ENCODE measurements around the gene KDM6A. TPM values are rescaled to one million over a fixed set of nuclear protein-coding genes. Genes with fewer than 3 reads are reported as not detected.
A peak's percentile ranks its signal among the peaks of the same experiment; 100 is the strongest.
"Not testable (repeated sequence)": the region's sequence is repeated elsewhere in the genome, so short reads cannot be mapped to it uniquely, and the experiment has no call there.

Gene KDM6A
- total RNA-seq, 1 experiment from 2014 or later = 32.7 TPM

GRCh38 chrX:44978976-44979375 is 106.0 kb downstream of the KDM6A start:
- Histone ChIP-seq H3K36me3 (replicated peaks; ENCODE audit: control insufficient read depth, insufficient read depth, low read length) (no peaks in the 10 kb centered on the region; the same call in 1 of the 2 replicates), H3K4me3 (ENCODE audit: insufficient read depth, low read depth, low read length) (no peak overlapping the region), H3K27me3 (ENCODE audit: control insufficient read depth, insufficient read depth, low read length) (no peaks in the 10 kb centered on the region)
- no peak for DNase-seq

GRCh38 chrX:44980403-44980802 is 107.4 kb downstream of the KDM6A start:
- H3K4me3 ChIP-seq (ENCODE audit: insufficient read depth, low read depth, low read length) = no peak overlapping the region
- H3K36me3 ChIP-seq (replicated peaks; ENCODE audit: control insufficient read depth, insufficient read depth, low read length) = no peaks in the 10 kb centered on the region; the same call in 1 of the 2 replicates
- H3K27me3 ChIP-seq (ENCODE audit: control insufficient read depth, insufficient read depth, low read length) = no peaks in the 10 kb centered on the region
- no peak for DNase-seq

- no peak for DNase-seq
- Histone ChIP-seq H3K36me3 (replicated peaks; ENCODE audit: control insufficient read depth, insufficient read depth, low read length) (no peaks in the 10 kb centered on the region; the same call in 1 of the 2 replicates), H3K27me3 (ENCODE audit: control insufficient read depth, insufficient read depth, low read length) (no peaks in the 10 kb centered on the region)
Observed at GRCh38 chrX:44980883-44981282, 107.9 kb downstream of the KDM6A start.

GRCh38 chrX:44989995-44990770 is 117.2 kb downstream of the KDM6A start:
- no peak for DNase-seq
- Histone ChIP-seq H3K27me3 (ENCODE audit: control insufficient read depth, insufficient read depth, low read length) (no peaks in the 10 kb centered on the region), H3K36me3 (replicated peaks; ENCODE audit: control insufficient read depth, insufficient read depth, low read length) (no peaks in the 10 kb centered on the region; the same call in 1 of the 2 replicates), H3K4me3 (ENCODE audit: insufficient read depth, low read depth, low read length) (no peak overlapping the region)

More at GRCh38 chrX:44980883-44981282, 107.9 kb downstream of the KDM6A start:
- no peak overlapping the region for H3K4me3 ChIP-seq (ENCODE audit: insufficient read depth, low read depth, low read length)

GRCh38 chrX:44992775-44993174 is 119.8 kb downstream of the KDM6A start:
- Histone ChIP-seq H3K36me3 (replicated peaks; ENCODE audit: control insufficient read depth, insufficient read depth, low read length) (no peaks in the 10 kb centered on the region; the same call in 1 of the 2 replicates), H3K4me3 (ENCODE audit: insufficient read depth, low read depth, low read length) (no peak overlapping the region), H3K27me3 (ENCODE audit: control insufficient read depth, insufficient read depth, low read length) (no peaks in the 10 kb centered on the region)
- DNase-seq = no peak

GRCh38 chrX:44996277-44996676 is 123.3 kb downstream of the KDM6A start:
- no peaks in the 10 kb centered on the region for H3K36me3 ChIP-seq (replicated peaks; ENCODE audit: control insufficient read depth, insufficient read depth, low read length)
- DNase-seq = no peak
- H3K4me3 ChIP-seq (ENCODE audit: insufficient read depth, low read depth, low read length) = no peak overlapping the region
- H3K27me3 ChIP-seq (ENCODE audit: control insufficient read depth, insufficient read depth, low read length) = no peaks in the 10 kb centered on the region

GRCh38 chrX:44997282-44997812 is 124.4 kb downstream of the KDM6A start:
- no peaks in the 10 kb centered on the region for H3K36me3 ChIP-seq (replicated peaks; ENCODE audit: control insufficient read depth, insufficient read depth, low read length)
- H3K27me3 ChIP-seq (ENCODE audit: control insufficient read depth, insufficient read depth, low read length) = no peaks in the 10 kb centered on the region
- DNase-seq = no peak
- no peak overlapping the region for H3K4me3 ChIP-seq (ENCODE audit: insufficient read depth, low read depth, low read length)

GRCh38 chrX:44997888-44998287 is 124.9 kb downstream of the KDM6A start:
- no peaks in the 10 kb centered on the region for H3K27me3 ChIP-seq (ENCODE audit: control insufficient read depth, insufficient read depth, low read length)
- H3K36me3 ChIP-seq (replicated peaks; ENCODE audit: control insufficient read depth, insufficient read depth, low read length) = no peaks in the 10 kb centered on the region
- no peak overlapping the region for H3K4me3 ChIP-seq (ENCODE audit: insufficient read depth, low read depth, low read length)
- no peak for DNase-seq

- H3K36me3 ChIP-seq (replicated peaks; ENCODE audit: control insufficient read depth, insufficient read depth, low read length); DNase-seq; H3K4me3 ChIP-seq (ENCODE audit: insufficient read depth, low read depth, low read length); H3K27me3 ChIP-seq (ENCODE audit: control insufficient read depth, insufficient read depth, low read length): not testable (repeated sequence)
Observed at GRCh38 chrX:44999237-44999636, 126.2 kb downstream of the KDM6A start.

GRCh38 chrX:44999872-45000271 is 126.9 kb downstream of the KDM6A start:
- not testable (repeated sequence) for H3K27me3 ChIP-seq (ENCODE audit: control insufficient read depth, insufficient read depth, low read length); H3K4me3 ChIP-seq (ENCODE audit: insufficient read depth, low read depth, low read length); DNase-seq; H3K36me3 ChIP-seq (replicated peaks; ENCODE audit: control insufficient read depth, insufficient read depth, low read length)

GRCh38 chrX:45001048-45001447 is 128.1 kb downstream of the KDM6A start:
- Histone ChIP-seq H3K27me3 (ENCODE audit: control insufficient read depth, insufficient read depth, low read length) (no peaks in the 10 kb centered on the region), H3K36me3 (replicated peaks; ENCODE audit: control insufficient read depth, insufficient read depth, low read length) (no peaks in the 10 kb centered on the region), H3K4me3 (ENCODE audit: insufficient read depth, low read depth, low read length) (no peak overlapping the region)
- no peak for DNase-seq

- Histone ChIP-seq H3K36me3 (replicated peaks; ENCODE audit: control insufficient read depth, insufficient read depth, low read length) (no peaks in the 10 kb centered on the region), H3K4me3 (ENCODE audit: insufficient read depth, low read depth, low read length) (no peak overlapping the region), H3K27me3 (ENCODE audit: control insufficient read depth, insufficient read depth, low read length) (no peaks in the 10 kb centered on the region)
- DNase-seq = no peak
Observed at GRCh38 chrX:45003085-45003484, 130.1 kb downstream of the KDM6A start.

- Histone ChIP-seq H3K27me3 (ENCODE audit: control insufficient read depth, insufficient read depth, low read length) (no peaks in the 10 kb centered on the region), H3K4me3 (ENCODE audit: insufficient read depth, low read depth, low read length) (no peak overlapping the region), H3K36me3 (replicated peaks; ENCODE audit: control insufficient read depth, insufficient read depth, low read length) (no peaks in the 10 kb centered on the region)
- DNase-seq = peak; percentile 16
Observed at GRCh38 chrX:45006002-45006800, 133.2 kb downstream of the KDM6A start.

GRCh38 chrX:45007598-45007997 is 134.6 kb downstream of the KDM6A start:
- no peak for DNase-seq
- Histone ChIP-seq H3K36me3 (replicated peaks; ENCODE audit: control insufficient read depth, insufficient read depth, low read length) (no peaks in the 10 kb centered on the region), H3K27me3 (ENCODE audit: control insufficient read depth, insufficient read depth, low read length) (no peaks in the 10 kb centered on the region), H3K4me3 (ENCODE audit: insufficient read depth, low read depth, low read length) (no peak overlapping the region)
